CD4-positive, alpha-beta memory T cell (primary cell): ENCODE data around the gene GSTM1. TPM values are rescaled to one million over a fixed set of nuclear protein-coding genes. Genes with fewer than 3 reads are reported as not detected.
"Not testable (repeated sequence)": the region's sequence is repeated elsewhere in the genome, so short reads cannot be mapped to it uniquely, and the experiment has no call there.

Experiments used
- CTCF ChIA-PET: fragments of 350-600 bp; sonication (Branson Sonifier 250); formaldehyde crosslinking; loops from one replicate; lab custom pipeline; 2021; ENCODE audit warnings: inconsistent platforms; ENCODE audit not compliant: partially characterized antibody; lab: Charles Lee
- POLR2A ChIA-PET: fragments of 350-600 bp; sonication (Branson Sonifier 250); formaldehyde crosslinking; loops from one replicate; lab custom pipeline; 2021; ENCODE audit not compliant: partially characterized antibody; lab: Charles Lee
- DNase-seq, 5 donors: peaks; one replicate each; pipeline versions ENCODE4 v3.0.0 to v3.0.0-alpha.2; 2020 to 2022; ENCODE audit warnings: mixed read lengths in 1 of 5
- H3K27ac ChIP-seq: one replicate; pipeline ENCODE4 v1.7.0; 2013; ENCODE audit warnings: low read depth, low read length
- H3K27me3 ChIP-seq: 2 replicates; pipeline ENCODE4 v1.7.0; 2013; ENCODE audit warnings: mild to moderate bottlenecking, low read length, moderate library complexity; ENCODE audit not compliant: insufficient read depth
- H3K36me3 ChIP-seq: 2 replicates; pipeline ENCODE4 v1.7.0; 2013; ENCODE audit warnings: mild to moderate bottlenecking, low read length, moderate library complexity; ENCODE audit not compliant: insufficient read depth
- H3K4me1 ChIP-seq: 2 replicates; pipeline ENCODE4 v1.7.0; 2013; ENCODE audit warnings: mild to moderate bottlenecking, low read length, moderate library complexity; ENCODE audit not compliant: insufficient read depth
- H3K4me3 ChIP-seq, 2 donors: one replicate each; pipeline ENCODE4 v1.7.0; 2013; ENCODE audit warnings: low read length in 2 of 2, mild to moderate bottlenecking in 1 of 2
- H3K9me3 ChIP-seq, 2 donors: one replicate each; pipeline ENCODE4 v1.7.0; 2013; ENCODE audit warnings: low read length in 2 of 2, control low read depth in 1 of 2; ENCODE audit not compliant: control insufficient read depth in 1 of 2
- H3K27ac Mint-ChIP-seq, 7 donors: one replicate each; pipeline ENCODE4 v1.8.0; 2020 to 2021; ENCODE audit warnings: mixed read lengths in 7 of 7, mild to moderate bottlenecking in 6 of 7, inconsistent platforms in 3 of 7, moderate library complexity in 3 of 7
- H3K27me3 Mint-ChIP-seq, 2 donors: one replicate each; pipeline ENCODE4 v1.8.0; 2020 to 2021; ENCODE audit warnings: mixed read lengths in 2 of 2
- H3K36me3 Mint-ChIP-seq, 2 donors: one replicate each; pipeline ENCODE4 v1.8.0; 2020 to 2021; ENCODE audit warnings: mixed read lengths in 2 of 2, inconsistent platforms in 1 of 2, mild to moderate bottlenecking in 1 of 2
- H3K4me1 Mint-ChIP-seq, 4 donors: one replicate each; pipeline ENCODE4 v1.8.0; 2020 to 2021; ENCODE audit warnings: mixed read lengths in 4 of 4, mild to moderate bottlenecking in 1 of 4
- H3K4me3 Mint-ChIP-seq, 8 donors: one replicate each; pipeline ENCODE4 v1.8.0; 2020 to 2021; ENCODE audit warnings: mixed read lengths in 8 of 8, mild to moderate bottlenecking in 7 of 8, moderate library complexity in 6 of 8, inconsistent platforms in 3 of 8
- H3K9me3 Mint-ChIP-seq, 8 donors: one replicate each; pipeline ENCODE4 v1.8.0; 2020 to 2021; ENCODE audit warnings: mixed read lengths in 8 of 8, mild to moderate bottlenecking in 5 of 8, inconsistent platforms in 3 of 8, moderate library complexity in 1 of 8
- intact Hi-C: fragments of 100-400 bp; cut with micrococcal nuclease; formaldehyde crosslinking; loops from one replicate; pipeline ENCODE4 v1.15.1; 2023
- polyA plus RNA-seq, 2 donors: library from polyadenylated mRNA; unstranded; fragments of 300-500 nt; fragmentation: Illumina TruSeq; gene quantifications; one replicate each; pipeline ENCODE4 v1.2.3, GENCODE V29; 2021
- total RNA-seq, 2 experiments: library from RNA; stranded (reverse); gene quantifications; one replicate each; pipeline ENCODE4 v1.2.3, GENCODE V29; 2021

The GSTM1 gene
- total and polyA plus RNA-seq, 4 experiments from 2014 or later: 0.49 TPM; not detected in 3

GRCh38 chr1:109667452-109668122 is 20.0 kb upstream of the GSTM1 start, which contains the start of gene GSTM2:
Gene GSTM2, plus strand, starts transcription at chr1:109668057. Its CDS starts 59 bp downstream, at chr1:109668116.
- Mint-ChIP-seq H3K27ac (peak within 1 kb of the TSS in 5 of 7 donors; percentile 4 to 74 (median 41)), H3K27me3 (no peaks in the 10 kb centered on the region), H3K9me3 (peaks cover 0 to 2% (median 0%) of the 10 kb centered on the region in 8 donors), H3K36me3 (no peaks in the 10 kb centered on the region), H3K4me3 (peak within 1 kb of the TSS; percentile 70 to 88 (median 80)), H3K4me1 (peaks cover 8 to 21% (median 15%) of the 10 kb centered on the region in 4 donors)
- Histone ChIP-seq H3K36me3 (no peaks in the 10 kb centered on the region), H3K4me1 (peaks cover 6% of the 10 kb centered on the region), H3K27ac (no peak within 1 kb of the TSS), H3K27me3 (no peaks in the 10 kb centered on the region), H3K4me3 (peak within 1 kb of the TSS in 1 of 2 donors; percentile 30), H3K9me3 (no peaks in the 10 kb centered on the region)
- ChIA-PET POLR2A (interaction anchor here (1.4 kb wide), 2 partner anchors 9 to 15 kb away, joined by 3 read pairs; no protein-coding TSS in a partner anchor), CTCF (interaction anchor here (0.6 to 4.0 kb wide), 4 partner anchors 12 to 362 kb away, joined by 3 to 17 read pairs (median 4); no protein-coding TSS in a partner anchor)
- peak; percentile 64 to 79 (median 67) for DNase-seq
- intact Hi-C loops: no loop called here

DNA sequence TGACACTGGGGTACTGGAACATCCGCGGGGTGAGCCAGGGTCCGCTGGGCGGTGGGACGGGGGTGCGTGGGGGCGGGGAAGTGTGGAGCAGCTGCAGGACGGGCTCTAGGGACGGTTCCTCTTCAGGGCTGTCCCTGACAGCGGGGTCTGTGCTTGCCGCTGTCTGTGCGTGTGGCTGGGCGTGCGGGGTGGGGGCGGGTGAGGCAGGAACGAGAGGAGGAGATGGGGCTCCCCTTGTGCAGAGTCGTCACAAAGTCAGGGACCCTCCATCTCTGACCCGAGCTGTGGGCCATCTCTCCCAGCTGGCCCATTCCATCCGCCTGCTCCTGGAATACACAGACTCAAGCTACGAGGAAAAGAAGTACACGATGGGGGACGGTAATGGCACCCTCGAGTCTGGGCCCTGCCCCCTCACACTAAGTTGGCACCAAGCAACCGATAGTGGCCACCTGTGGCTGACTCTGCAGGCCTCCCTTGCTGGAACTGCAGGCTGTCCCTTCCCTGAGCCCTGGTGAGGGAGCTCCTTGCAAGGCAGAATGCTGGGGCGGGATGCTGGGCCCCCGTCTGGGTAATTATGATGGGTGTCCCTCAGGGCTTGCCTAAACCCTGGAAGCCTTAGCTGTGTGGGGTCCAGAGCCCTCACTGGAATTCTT is 19.4 kb upstream of the GSTM1 start:
- no peaks in the 10 kb centered on the region for H3K9me3 ChIP-seq
- Mint-ChIP-seq H3K9me3 (peaks cover 0 to 2% (median 0%) of the 10 kb centered on the region in 8 donors), H3K4me1 (peaks cover 8 to 21% (median 15%) of the 10 kb centered on the region in 4 donors), H3K27ac (peak overlapping the region in 5 of 7 donors; percentile 4 to 74 (median 41)), H3K36me3 (no peaks in the 10 kb centered on the region), H3K27me3 (no peaks in the 10 kb centered on the region), H3K4me3 (peak overlapping the region; percentile 70 to 88 (median 80))
- POLR2A ChIA-PET: interaction anchor here (1.4 kb wide), 2 partner anchors 10 to 16 kb away, joined by 3 read pairs; no protein-coding TSS in a partner anchor
- DNase-seq: no peak
- H3K4me3 ChIP-seq: peak overlapping the region in 1 of 2 donors; percentile 30
- intact Hi-C loops: no loop called here
- H3K27me3 ChIP-seq: no peaks in the 10 kb centered on the region
- CTCF ChIA-PET: interaction anchor here (0.9 to 4.0 kb wide), 3 partner anchors 28 to 362 kb away, joined by 3 to 17 read pairs (median 4); no protein-coding TSS in a partner anchor
- peaks cover 6% of the 10 kb centered on the region for H3K4me1 ChIP-seq
- H3K36me3 ChIP-seq: no peaks in the 10 kb centered on the region
- H3K27ac ChIP-seq: no peak overlapping the region

- Histone ChIP-seq H3K27me3 (no peaks in the 10 kb centered on the region), H3K27ac (no peak overlapping the region), H3K4me1 (peaks cover 6% of the 10 kb centered on the region), H3K9me3 (no peaks in the 10 kb centered on the region), H3K36me3 (no peaks in the 10 kb centered on the region), H3K4me3 (no peak overlapping the region)
- Mint-ChIP-seq H3K27me3 (no peaks in the 10 kb centered on the region), H3K4me3 (peak overlapping the region; percentile 18 to 72 (median 55)), H3K36me3 (no peaks in the 10 kb centered on the region), H3K4me1 (peaks cover 8 to 21% (median 15%) of the 10 kb centered on the region in 4 donors), H3K27ac (peak overlapping the region in 4 of 7 donors; percentile 26 to 45 (median 35)), H3K9me3 (peaks cover 0 to 2% (median 0%) of the 10 kb centered on the region in 8 donors)
- DNase-seq: no peak
- POLR2A ChIA-PET: no interaction called here
- intact Hi-C loops: no loop called here
- CTCF ChIA-PET: interaction anchor here (1.5 to 4.0 kb wide), 2 partner anchors 29 to 108 kb away, joined by 3 to 17 read pairs; no protein-coding TSS in a partner anchor
These were observed 18.2 kb upstream of the GSTM1 start for GRCh38 chr1:109669246-109669948.

DNA sequence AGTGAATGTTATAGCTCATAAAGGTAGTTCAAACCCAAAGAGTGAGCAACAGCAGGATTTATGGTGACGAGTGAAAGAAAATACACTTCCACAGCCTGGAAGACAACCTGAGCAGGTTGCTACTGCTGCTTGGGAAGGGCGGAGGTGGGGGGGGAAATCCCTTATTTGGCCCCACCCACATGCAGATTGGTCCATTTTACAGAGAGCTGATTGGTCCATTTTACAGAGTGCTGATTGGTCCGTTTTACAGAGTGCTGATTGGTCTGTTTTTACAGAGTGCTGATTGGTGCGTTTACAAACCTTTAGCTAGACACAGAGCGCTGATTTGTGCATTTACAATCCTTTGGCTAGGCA is 17.7 kb upstream of the GSTM1 start:
- POLR2A ChIA-PET, H3K9me3 Mint-ChIP-seq, H3K27me3 ChIP-seq, H3K27me3 Mint-ChIP-seq, DNase-seq, H3K9me3 ChIP-seq, H3K36me3 ChIP-seq, H3K4me1 ChIP-seq, H3K27ac ChIP-seq, intact Hi-C loops, H3K36me3 Mint-ChIP-seq, H3K4me3 ChIP-seq: not testable (repeated sequence)
- H3K4me1 Mint-ChIP-seq: peaks cover 8 to 21% (median 15%) of the 10 kb centered on the region in 4 donors
- H3K4me3 Mint-ChIP-seq: peak overlapping the region; percentile 18 to 72 (median 52)
- H3K27ac Mint-ChIP-seq: peak overlapping the region in 3 of 7 donors; percentile 26 to 45 (median 27)
- CTCF ChIA-PET: interaction anchor here (1.5 to 4.0 kb wide), 3 partner anchors 27 to 108 kb away, joined by 3 to 17 read pairs (median 3); no protein-coding TSS in a partner anchor

DNA sequence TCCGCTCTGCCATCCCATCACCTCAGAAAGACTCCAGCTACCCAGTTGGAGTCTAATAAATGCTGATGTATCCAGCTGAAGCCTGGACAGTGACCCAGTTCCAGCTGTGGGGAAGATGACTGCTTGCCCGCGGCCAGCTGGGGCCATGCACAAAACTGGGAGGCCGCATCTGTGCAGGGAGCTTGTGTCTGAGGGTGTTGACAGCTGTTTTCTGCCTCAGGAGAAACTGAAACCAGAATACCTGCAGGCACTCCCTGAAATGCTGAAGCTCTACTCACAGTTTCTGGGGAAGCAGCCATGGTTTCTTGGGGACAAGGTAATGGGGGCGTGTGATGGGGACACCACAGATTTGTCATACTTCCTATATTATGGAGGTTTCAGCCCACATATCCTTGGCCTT is 16.6 kb upstream of the GSTM1 start:
- intact Hi-C loops: no loop called here
- POLR2A ChIA-PET: no interaction called here
- no peak for DNase-seq

DNA sequence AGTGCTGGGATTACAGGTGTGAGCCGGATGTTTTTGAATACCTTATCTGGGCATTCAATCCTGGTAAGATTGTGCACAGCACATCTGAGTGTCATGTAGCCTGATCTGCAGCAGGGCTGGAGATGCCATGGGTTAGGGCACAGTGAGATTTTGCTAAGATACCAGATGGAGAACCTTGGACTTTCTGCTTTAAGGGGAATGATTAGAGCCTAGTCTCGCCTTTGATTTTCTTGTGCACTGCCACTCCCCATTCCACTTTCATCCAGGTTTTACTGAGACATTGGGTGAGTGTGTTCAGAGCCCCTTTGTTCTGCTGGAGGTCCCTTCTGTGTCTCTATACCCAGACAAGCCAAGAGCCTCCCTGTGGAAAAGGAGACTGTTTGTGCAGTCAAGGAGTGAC is 13.8 kb upstream of the GSTM1 start:
- H3K4me3 Mint-ChIP-seq, H3K36me3 ChIP-seq, CTCF ChIA-PET, H3K27me3 ChIP-seq, H3K9me3 ChIP-seq, intact Hi-C loops, H3K27ac Mint-ChIP-seq, POLR2A ChIA-PET, H3K27ac ChIP-seq, DNase-seq, H3K27me3 Mint-ChIP-seq, H3K9me3 Mint-ChIP-seq, H3K4me3 ChIP-seq, H3K4me1 ChIP-seq, H3K36me3 Mint-ChIP-seq: not testable (repeated sequence)
- H3K4me1 Mint-ChIP-seq: peaks cover 4 to 14% (median 7%) of the 10 kb centered on the region in 4 donors

More for the DNA sequence above, 16.6 kb upstream of the GSTM1 start:
- Mint-ChIP-seq H3K27me3 (no peaks in the 10 kb centered on the region), H3K4me1 (peaks cover 8 to 21% (median 15%) of the 10 kb centered on the region in 4 donors), H3K4me3 (no peak overlapping the region), H3K36me3 (no peaks in the 10 kb centered on the region), H3K9me3 (peaks cover 0 to 2% (median 0%) of the 10 kb centered on the region in 8 donors), H3K27ac (no peak overlapping the region)
- no peak overlapping the region for H3K4me3 ChIP-seq
- H3K27ac ChIP-seq: no peak overlapping the region
- no peaks in the 10 kb centered on the region for H3K36me3 ChIP-seq
- H3K9me3 ChIP-seq: no peaks in the 10 kb centered on the region
- CTCF ChIA-PET: interaction anchor here (0.7 to 4.0 kb wide), 3 partner anchors 28 to 46 kb away, joined by 3 to 17 read pairs (median 3); no protein-coding TSS in a partner anchor
- peaks cover 6% of the 10 kb centered on the region for H3K4me1 ChIP-seq
- H3K27me3 ChIP-seq: no peaks in the 10 kb centered on the region
